GM19025 (cell line): Measurements from ENCODE around the gene HLA-DPB1.
"Not testable (repeated sequence)": the region's sequence is repeated elsewhere in the genome, so short reads cannot be mapped to it uniquely, and the experiment has no call there.

ENCODE experiments used
- ATAC-seq: cut with Tn5 transposase; IDR thresholded peaks from one replicate; pipeline ENCODE4 v1.9.1; 2021; ENCODE audit warnings: mild to moderate bottlenecking, low read depth, moderate library complexity; ENCODE audit not compliant: unreplicated experiment

HLA-DPB1 gene

DNA sequence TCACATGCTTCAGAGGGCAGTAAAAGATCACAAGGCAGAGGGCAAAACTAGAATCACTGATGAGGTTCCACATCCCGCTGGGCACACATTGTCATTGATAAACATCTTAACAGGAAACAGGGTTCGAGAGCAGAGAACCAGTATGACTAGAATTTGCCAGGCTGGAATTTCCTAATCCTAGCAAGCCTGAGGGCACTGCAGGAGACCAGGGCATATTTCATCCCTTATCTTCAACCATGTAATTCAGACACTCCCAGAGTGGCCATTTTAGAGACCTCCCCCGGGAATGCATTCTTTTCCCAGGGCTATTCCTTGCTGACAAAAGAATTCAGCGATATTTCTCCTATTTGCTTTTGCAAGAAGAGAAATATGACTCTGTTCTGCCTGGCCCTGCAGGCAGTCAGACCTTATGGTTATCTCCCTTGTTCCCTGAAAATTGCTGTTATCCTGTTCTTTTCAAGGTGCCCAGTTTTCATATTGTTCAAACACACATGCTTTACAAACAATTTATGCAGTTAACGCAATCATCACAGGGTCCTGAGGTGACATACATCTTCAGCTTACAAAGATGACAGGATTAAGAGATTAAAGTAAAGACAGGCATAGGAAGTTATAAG, 25.4 kb downstream of the HLA-DPB1 start:
- ATAC-seq: not testable (repeated sequence)

DNA sequence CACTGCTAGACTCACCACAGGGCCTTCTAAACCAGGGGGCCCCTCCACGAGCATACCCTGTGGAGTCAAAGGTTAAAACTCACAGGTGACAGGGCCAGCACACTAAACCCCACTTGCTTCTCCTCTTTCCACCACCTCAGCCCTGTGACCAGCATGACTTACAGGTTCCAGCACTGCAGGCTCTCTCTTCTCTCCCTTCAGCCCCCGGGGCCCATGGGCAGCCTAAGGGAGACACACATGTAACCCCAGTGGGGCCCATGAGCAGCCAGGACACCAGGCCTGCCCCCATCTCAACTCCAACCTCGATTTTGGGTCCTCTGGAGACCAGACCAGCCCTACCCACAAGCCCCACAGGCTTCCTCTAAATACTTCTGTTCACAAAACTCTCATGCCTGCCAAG, 28.0 kb downstream of the HLA-DPB1 start:
- no peak for ATAC-seq

DNA sequence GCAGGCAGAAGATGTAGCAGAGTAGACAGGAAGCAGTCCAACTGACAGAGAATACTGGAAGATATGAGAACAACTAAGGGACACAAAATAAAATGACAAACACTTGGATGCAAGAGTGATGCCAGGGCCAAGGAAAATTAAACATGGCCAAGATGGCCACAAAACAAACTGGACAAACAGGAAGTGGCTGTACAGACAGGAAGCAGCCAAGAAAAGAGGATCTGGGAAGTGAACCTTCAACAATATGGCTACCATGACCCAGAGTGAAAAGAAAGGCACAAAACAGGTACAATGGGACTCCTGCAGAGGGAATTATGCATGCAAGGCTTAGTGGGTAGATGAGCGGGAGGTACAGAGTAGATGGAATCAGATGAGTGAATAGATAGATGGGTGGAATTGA, 29.1 kb downstream of the HLA-DPB1 start:
- no peak for ATAC-seq

DNA sequence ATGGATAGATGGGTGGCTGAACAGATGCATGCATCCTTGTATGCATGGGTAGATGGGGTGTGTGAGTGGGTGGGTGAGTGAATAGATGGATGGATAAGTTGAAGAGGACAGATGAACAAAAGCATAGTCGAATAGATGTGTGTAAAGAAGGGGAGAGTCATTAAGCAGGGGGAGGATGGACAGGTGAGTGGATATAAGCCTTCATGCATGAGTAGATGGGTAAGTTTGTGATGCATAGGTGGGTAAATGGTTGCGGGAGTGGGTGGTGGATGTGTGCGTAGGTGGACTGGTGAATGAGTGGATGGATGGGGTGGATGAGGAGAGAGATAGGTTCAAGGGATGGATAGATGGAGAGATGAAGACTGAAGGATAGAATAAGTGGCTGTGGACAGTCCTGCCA, 29.6 kb downstream of the HLA-DPB1 start:
- ATAC-seq: no peak

DNA sequence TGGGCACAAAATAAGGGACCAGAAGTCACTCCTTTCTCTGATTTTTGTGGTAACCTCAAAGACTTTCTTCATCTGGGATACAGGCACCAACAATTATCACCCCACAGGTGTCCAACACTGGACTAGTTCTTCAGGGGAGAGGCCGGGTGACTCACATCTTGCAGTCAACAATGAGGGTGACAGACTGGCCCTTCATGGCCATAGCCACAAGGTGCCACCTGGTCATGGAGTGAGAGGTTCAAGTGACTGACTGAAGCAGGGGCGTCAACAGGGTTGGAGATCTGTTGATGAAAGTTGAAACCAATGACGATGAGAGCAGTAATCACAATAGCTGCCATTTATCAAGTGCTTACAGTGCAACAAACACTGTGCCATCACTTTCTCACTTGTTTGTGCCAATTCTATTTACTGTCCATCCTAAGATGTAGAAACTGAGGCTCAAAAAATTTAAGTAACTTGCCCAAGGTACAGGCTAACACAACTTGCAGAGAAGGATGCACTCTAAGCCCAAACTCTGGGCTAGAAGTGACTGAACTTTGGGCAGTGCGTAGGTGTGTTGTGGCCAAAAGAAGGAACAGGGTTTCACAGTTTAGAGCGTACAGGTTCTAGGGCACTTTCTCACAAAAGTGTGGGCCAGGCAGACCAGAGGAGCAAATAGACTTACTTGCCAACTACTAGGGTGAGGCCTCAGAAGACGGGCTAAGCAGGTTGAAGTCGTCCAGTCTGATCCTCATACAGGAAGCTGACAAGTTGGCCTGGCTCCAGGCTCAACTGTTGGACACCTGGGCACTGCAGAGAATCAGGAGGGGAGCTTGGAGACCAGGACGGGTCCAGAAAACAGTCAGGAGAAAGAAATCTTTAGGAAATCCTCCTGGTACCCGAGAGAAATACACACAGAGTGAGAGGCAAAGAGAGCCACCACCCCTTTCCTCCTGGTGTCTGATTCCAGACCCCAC, 30.4 kb downstream of the HLA-DPB1 start:
- no peak for ATAC-seq

DNA sequence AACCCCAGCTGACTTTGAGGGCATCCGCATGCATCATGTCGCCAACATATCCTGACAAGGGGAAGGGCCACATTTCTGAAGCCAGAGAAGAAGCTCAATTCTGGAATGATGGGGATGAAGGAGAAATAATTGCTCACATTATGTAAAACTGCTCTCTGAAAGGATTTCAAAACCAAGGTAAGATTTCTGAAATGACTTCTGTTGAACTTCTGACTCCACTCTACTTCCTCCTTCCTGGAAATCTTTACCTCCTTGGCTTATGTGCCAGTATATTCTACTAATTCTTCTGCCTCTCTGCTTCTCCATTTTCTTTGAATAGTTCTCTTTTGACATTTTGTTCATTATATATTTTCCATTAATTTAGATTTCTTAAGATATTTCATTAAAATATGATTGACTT, 31.9 kb downstream of the HLA-DPB1 start:
- ATAC-seq: no peak

DNA sequence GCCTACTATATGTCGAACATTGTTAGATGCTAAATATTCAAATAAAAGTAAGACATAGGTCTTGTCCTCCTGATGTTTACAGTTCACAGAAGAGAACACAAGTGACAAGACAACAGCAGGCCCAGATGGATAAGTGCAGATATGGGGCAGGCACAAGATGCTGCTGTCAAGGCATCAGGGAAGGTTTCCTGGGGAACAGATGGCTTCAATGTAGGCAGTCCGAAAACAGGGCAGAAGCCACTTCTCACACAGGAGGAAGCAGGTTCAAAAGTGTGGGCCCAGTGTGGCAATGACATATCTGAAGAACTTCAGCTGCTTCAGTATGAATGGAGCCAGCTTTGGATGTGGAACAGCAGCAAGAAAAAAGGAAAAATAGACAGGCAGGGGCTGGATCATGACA, 32.5 kb downstream of the HLA-DPB1 start:
- no peak for ATAC-seq

DNA sequence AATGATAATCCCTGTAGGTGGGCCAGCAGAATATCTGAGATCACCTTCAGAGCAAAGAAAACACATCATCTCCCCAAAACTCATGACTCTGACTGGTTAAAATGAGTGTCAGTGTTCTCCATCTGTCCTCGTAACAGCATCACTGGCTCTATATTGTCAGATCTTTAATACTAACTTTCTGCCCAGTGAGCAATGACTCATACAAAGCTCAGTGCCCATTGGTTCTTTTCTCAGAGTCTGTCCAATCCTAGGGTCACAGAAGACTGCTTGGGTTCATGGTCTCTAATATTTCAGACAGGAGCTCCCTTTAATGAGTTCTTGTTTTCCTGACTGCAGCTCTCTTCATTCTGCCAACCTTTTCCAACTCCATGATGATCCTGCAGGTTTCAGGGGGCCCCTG, 36.4 kb downstream of the HLA-DPB1 start:
- ATAC-seq: peak; percentile 85

DNA sequence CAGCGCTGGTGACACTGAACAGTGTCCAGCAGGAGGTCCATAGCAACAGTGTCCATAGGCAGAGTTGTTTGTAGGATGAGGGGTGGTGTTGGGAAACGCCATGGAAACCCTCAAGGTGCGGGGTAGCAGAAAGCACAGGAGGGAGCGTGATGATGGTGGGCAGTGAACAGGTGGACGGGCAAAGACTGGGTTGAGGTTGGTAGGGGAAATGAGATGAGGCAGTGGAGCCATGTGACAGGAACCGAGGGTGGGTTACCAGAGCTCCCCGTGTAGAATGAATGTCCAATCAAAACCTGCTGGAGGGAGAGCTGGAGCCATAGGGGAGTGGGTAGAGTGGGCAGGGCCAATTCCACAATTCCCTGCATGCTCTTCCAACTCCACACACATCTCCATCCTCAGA, 38.0 kb downstream of the HLA-DPB1 start:
- no peak for ATAC-seq

DNA sequence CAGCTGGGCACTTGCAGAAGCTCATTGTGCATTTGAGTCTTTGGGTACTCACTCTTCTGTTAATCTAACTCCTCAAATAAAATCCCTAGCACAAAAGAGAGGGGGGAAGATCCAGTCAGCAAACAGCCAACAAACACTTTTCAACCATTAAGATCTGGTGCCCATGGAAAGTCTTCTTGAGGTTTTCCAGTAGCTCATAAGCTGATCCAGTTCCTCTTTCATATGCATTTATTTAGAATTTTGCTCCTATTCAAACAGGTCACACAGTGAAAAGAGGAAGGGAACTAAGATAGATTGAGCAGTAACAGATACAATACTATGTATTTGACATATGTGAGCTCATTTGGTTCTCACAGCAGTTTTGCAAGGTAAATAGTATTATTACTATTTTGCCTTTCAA, 38.6 kb downstream of the HLA-DPB1 start:
- ATAC-seq: no peak

DNA sequence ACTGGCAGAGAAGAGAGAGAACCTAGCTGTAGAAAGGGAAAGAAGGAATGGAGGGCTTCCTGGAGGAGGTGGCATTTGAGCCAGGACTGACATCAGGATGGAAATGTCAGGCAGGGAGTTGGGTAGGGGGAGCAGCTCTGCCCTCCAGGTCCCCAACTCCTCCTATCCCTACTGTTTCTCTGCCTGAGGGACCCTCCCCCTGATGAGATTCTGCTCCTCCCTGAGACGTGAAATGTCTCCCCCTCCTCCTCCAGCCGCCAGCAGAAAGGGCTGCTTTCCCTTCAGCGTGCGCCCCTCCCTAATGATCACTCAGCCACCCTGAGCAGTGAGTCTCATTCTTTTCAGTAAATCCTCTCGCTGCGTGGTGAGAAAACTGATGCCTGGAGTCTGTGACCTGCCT, 40.6 kb downstream of the HLA-DPB1 start:
- ATAC-seq: no peak

DNA sequence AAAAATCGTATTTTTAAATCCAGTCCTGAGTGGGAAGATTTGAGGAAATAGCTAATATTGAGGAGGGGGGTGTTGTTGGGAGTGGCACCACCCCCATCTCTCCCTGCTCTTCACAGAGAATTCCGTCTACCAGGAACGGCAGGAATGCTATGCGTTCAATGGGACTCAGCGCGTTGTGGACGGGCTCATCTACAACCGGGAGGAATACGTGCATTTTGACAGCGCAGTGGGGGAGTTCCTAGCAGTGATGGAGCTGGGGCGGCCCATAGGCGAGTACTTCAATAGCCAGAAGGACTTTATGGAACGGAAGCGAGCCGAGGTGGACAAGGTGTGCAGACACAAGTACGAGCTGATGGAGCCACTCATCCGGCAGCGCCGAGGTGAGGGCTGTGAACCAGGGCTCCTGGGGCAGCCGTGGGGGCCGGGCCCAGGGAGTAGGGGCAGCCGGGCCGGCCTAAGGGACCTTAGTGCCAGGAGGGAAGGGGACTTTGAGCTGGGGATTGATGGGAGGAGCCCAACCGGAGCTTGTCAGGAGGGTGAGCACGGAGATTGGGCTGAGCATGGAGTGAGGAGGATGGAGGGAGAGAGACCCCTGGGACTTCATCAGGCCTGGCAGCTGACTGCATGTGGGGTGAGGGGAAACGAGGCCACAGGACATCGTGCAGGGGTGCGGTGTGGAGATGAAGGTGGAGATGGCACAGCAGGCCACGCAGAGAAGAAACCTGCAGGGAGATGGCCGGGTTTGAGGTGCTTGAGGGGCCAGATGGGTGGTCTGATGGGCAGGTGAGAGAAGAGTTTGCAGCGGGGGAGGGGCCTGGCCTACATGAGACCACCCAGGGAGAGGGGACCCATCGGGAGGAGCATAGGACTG, 41.3 kb downstream of the HLA-DPB1 start:
- ATAC-seq: no peak

DNA sequence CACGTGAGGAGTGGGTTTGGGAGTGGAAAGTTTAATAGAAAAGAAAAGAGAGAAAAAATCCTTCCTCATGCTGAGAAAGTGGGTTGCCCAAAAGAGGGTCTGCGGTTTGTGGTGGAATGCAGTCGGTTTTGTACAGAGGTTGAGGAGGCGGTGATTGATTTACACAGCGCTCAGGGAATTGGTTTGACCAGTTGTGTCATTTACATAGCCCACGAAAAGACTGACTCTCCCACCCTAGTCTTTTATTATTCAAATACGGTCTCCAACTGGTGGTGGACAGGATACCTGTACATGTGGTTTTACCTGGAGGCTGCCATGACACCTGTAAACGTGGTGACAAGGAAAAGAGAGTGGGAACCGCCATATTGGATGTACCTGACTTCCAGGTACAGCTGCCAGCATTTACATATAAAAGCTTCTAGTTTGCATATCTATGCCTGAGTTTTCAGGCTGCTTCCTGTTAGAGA, 42.1 kb downstream of the HLA-DPB1 start:
- ATAC-seq: no peak

DNA sequence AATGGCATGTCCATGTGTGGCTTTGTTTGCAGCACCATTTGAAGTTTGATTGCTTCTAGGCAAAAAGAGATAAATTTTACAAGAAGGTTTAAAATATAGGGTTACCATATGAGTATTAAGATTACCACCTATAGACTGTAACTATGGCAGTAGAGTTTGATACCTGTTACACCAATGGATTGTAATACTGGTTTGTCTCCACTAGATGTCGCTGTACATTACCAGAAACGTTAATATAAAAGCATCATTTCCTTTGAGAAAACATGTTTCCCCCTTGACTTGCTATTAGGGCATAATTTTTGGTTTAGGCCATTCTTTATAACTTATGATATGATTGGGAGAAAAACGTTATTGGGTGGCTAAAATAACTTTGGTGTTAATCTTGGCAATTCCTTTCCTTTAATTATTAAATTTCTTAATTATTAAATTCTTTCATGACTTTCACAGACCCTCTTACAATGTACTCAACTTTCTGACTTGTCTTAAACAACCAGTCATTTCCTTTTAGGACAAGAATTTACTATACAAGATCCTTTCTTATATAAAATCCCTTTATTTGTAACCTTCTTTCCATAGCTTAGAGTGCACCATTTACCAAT, 42.8 kb downstream of the HLA-DPB1 start:
- no peak for ATAC-seq

DNA sequence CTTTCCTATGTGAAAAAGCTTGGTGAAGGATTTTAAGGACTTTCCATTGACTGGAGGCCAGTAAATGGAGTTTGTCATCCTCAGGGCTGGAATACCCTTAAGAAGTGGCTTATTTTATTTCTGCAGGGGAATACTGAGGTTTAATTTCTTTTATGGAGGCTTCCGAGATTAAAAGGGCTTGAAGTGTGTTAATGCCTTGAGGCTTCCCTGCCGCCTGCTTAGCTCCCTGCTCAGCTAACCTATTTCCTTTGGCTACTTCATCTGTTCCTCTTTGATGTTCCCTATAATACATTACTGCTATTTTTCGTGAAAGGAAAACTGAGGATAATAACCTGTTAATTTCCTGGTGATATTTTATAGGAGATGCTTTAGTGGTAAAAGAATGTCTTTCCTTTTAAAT, 44.2 kb downstream of the HLA-DPB1 start:
- no peak for ATAC-seq

DNA sequence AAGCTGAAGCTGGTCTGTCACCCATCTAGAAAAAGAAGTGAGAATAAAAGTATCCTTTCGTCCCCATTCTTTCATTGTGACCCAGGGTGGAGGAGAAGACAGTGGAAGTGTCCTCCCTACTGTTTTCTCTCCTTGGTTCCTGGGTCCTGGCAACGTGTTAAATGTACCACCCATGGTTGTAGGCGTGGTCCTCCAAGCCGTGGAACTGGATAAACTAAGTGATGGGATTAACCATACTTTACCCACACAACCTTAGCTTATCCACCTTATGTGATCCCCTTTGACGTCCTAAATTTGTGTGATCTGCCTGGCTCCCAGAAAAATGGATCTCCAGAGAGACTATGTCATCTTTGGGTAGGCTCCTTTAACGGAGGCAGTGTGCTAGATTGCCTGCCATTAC, 47.4 kb downstream of the HLA-DPB1 start:
- ATAC-seq: no peak

DNA sequence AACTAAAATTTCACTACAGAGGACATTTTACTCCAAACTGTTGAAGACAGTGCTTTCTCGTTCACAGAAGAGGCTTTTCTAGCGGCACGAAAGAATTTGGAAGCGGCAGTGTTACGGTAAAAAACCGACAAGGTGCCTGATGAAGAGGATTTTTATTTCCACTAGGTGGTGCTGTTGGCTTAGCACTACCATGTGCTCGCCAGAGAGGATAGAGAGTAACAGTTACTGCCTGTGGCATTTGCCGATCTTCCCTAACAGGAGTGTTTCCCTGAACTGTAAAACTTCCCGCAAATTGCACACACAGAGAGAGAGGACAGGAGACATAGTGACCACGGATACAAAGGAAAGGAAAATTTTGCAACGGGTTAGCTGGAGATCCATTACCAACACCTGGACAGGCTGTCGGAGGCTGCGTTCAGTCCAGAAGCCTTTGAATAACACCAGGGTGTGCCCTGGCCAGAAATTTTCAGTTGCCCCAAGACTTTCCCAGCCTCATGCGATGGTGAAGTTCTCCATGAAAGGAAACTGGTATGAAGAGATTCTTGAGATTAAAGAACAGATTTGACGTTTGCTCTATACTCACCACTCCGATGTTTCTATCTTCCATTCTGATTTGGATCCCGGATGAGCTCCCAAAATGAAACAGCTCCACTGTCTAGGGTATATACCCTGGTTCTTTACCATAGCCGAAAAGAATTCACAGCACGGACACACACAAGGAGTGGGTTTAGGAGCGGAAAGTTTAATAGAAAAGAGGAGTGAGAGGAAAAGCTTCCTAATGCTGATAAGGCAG, 48.1 kb downstream of the HLA-DPB1 start:
- ATAC-seq: no peak

DNA sequence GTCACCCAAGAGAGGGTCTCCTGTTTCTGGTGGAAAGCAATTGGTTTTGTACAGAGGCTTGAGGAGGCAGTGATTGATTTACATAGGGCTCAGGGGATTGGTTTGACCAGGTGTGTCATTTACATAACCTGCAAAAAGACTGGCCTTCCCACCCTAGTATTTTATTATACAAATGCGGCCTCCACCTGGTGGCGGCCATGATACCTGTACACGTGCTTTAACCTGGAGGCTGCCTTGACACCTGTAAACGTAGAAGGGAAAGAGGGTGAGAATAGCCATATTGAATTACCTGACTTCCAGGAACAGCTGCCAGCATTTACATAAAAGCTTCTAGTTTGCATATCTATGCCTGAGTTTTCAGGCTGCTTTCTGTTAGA, 48.7 kb downstream of the HLA-DPB1 start:
- ATAC-seq: no peak

DNA sequence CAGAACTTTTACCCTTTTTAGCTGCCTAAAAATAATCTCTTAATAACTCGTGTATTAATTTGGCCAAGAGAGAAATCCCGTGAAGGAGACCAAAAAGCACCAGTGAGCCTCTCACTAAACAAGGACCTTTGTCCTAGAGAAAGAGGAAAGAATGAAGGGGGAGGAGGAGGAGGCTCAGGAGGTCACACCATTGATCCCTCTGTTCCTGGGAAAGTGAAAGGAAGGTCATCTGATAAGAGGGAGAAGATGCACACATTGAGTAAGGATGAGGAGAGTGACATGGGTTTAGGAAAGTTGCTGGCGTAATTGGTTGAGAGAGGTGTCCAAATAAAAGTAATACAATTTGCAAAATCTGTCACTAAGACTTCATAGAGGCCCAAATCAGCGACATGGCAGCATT, 49.2 kb downstream of the HLA-DPB1 start:
- ATAC-seq: no peak
